Measurements from ENCODE around the gene SLC9A8.

DNA sequence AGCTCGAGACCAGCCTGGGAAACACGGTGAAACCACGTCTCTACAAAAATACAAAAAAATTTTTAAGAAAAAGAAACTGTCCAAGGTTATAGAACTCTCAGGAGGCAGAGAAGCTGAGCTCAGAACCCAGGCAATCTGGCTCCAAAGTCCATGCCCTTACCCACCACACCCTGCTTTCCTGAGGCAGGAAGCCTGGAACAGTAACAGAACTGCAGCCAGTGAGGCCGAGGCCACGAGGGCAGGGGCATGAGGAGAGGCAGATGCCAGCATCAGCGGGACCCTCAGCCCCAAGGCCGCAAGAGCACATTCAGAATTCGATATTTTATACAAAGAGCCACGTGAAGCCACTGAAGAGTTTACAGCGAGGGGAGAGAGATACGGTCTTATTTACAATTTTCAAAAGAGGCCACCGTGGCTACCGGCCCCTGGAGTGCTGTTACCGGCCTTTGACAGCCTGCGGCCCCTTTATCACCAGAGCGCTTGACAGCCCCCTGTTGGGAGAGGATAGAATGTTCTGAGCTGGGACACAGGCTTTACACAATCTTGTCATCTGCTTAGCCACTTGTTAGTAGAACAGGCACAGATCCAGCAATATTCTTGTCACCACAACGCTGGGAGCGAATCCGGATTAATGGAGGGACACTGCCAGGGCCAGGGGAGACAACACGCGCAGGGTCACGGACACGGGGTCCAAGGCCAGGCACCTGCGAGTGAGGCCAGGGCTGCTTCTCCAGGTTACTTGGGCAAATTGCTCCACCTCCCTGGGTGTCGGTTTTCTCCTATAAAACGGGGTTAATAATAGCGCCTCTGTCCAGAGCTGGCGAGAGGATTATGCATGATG lies 97.1 kb downstream of the SLC9A8 start:
- no peak for TF ChIP-seq POLR2A (IDR thresholded peaks at IDR 0.05; ENCODE audit: low read length)
- no peak for TF ChIP-seq JUN (IDR thresholded peaks at IDR 0.05)
- TF ChIP-seq, protein P1, sequence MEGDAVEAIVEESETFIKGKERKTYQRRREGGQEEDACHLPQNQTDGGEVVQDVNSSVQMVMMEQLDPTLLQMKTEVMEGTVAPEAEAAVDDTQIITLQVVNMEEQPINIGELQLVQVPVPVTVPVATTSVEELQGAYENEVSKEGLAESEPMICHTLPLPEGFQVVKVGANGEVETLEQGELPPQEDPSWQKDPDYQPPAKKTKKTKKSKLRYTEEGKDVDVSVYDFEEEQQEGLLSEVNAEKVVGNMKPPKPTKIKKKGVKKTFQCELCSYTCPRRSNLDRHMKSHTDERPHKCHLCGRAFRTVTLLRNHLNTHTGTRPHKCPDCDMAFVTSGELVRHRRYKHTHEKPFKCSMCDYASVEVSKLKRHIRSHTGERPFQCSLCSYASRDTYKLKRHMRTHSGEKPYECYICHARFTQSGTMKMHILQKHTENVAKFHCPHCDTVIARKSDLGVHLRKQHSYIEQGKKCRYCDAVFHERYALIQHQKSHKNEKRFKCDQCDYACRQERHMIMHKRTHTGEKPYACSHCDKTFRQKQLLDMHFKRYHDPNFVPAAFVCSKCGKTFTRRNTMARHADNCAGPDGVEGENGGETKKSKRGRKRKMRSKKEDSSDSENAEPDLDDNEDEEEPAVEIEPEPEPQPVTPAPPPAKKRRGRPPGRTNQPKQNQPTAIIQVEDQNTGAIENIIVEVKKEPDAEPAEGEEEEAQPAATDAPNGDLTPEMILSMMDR (IDR thresholded peaks at IDR 0.05) = no peak
- TF ChIP-seq, protein P2, sequence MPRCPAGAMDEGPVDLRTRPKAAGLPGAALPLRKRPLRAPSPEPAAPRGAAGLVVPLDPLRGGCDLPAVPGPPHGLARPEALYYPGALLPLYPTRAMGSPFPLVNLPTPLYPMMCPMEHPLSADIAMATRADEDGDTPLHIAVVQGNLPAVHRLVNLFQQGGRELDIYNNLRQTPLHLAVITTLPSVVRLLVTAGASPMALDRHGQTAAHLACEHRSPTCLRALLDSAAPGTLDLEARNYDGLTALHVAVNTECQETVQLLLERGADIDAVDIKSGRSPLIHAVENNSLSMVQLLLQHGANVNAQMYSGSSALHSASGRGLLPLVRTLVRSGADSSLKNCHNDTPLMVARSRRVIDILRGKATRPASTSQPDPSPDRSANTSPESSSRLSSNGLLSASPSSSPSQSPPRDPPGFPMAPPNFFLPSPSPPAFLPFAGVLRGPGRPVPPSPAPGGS (IDR thresholded peaks at IDR 0.05) = no peak
- TF ChIP-seq, protein P3, sequence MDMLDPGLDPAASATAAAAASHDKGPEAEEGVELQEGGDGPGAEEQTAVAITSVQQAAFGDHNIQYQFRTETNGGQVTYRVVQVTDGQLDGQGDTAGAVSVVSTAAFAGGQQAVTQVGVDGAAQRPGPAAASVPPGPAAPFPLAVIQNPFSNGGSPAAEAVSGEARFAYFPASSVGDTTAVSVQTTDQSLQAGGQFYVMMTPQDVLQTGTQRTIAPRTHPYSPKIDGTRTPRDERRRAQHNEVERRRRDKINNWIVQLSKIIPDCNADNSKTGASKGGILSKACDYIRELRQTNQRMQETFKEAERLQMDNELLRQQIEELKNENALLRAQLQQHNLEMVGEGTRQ (IDR thresholded peaks at IDR 0.05) = no peak
- TF ChIP-seq, protein P4, sequence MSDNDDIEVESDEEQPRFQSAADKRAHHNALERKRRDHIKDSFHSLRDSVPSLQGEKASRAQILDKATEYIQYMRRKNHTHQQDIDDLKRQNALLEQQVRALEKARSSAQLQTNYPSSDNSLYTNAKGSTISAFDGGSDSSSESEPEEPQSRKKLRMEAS (IDR thresholded peaks at IDR 0.05) = no peak
